Stimulated activated CD4-positive, alpha-beta T cell treated with anti-CD3 and anti-CD28 coated beads, Interleukin-15, amount 100 ng/mL, for 24 hours (primary cell): ENCODE data around the gene SLAMF9.

ENCODE experiments used
- DNase-seq: peaks from one replicate; pipeline ENCODE4 v3.0.0-alpha.2; 2020

Gene SLAMF9

DNA sequence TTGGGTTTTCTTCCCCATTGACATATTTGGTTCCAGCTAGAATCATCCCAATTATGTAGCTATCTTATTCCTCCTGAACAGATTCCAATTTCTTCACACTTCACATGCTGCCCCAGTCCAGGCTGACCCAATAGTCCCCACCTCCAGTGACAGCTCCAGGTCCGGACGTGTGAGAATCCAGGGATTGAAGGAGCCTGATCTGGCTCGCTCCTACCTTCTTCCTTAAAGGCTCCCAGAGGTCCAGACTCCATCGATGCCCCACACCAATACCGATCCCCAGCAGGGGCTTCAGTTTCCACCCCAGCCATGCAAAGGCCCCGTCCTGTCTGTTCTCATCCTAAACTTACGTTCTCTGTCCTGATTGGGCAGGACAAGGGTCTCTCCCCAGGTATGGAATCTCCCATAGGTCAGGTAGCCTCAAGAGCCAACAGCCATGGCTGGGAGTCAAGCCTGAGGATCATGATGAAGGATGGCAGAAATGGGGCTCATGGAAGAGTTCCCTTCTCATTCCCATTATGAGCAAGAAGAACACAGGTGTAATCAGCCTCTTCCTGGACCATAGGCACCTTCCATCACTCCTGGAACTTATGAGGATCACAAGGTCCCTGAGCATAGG is 20.4 kb upstream of the SLAMF9 start:
- no peak for DNase-seq

DNA sequence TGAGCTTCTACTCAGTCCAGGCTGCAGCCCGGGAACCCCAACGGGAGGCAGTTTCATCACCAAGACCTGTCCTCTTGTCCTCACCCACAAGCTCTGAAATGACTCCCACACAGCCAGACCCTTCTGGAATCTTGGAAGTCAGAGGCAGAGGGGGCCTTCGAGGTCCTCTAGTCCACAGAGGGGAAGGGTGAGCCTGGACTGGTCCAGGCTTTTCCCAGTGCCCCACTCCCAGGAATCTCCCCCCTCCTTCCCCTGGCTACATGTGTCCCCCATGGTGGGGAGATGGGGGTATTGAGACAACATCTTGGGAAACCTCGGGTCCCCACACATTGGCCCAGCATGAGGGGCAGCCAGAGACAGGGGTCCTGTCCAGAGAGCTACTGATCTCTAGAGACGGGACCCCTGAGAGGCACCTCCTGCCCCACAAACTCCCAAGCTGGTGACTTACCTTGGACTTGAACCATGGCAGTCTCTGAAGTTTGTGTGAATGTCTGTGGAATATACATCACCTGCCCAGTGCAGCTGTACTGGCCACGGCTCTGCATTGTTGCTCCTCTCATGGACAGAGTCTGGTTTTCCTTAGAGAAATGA is 19.4 kb upstream of the SLAMF9 start:
- DNase-seq: no peak

DNA sequence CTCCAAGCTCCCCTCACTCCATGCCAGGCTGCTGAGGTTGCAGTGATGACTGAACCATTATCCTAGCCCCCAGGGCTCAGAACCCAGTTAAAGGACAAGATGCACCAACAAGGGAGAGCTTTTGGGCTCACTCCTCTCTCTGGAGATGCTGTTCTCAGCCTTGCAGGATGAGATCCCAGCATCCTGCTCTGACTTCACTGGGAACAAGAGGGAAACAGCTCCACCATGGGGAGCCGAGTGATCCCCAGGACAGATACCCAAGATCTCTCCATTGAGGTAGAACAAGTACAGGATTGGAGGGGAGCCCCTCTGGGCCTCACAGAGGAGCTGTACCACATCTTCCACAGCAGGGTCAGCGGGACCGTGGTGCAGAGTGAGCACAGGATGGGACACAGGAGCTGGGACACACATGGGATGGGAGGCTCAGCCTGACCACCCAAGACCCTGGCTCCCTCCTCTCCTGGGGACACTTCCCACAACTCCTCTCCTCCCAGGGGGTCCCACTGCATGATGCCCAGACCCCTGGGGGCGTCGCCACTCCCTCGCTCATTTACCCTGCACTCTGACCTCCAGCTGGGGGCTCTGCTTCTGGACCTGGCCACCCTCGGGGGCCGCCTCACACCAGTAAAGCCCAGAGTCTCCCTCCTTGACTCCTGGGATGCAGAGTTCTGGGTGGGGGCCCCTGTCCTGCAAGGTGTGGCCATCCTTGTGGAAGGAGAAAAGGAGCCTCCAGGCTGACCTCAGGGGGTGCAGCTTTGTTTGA is 18.6 kb upstream of the SLAMF9 start:
- no peak for DNase-seq

DNA sequence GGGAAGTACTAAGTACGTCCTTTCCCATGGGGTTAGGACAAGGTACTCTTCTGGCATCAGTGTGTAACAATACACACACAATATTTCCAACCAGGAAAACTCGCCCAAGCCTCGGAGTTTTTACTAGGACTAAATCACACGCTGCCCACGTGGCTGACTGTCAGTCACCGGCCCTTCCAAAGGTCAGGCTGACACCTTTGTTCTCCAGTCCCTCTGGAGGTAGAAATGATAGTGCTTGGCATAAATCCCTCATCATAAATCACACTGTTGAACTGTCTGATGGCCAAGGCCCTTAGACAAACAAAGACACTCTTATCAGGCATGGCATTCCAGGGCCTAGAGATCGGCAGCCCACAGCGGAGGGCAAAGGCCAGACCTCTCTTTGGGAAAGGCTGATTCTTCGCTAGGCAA is 16.9 kb upstream of the SLAMF9 start:
- no peak for DNase-seq

DNA sequence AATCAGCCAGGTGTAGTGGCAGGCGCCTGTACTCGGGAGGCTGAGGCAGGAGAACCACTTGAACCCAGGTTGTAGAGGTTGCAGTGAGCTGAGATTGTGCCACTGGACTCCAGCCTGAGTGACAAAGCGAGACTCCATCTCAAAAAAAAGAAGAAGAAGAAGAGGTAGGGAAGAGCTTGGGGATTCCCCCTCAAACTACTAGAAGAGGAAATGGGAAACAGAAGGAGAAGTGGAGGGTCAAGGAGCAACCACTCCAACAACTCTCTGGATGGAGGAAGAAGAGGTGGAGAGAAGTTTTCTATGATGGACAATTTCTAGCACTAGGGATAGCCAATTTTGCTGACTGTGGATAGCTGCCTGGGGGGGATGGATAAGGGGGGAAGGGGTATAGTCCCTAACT is 14.9 kb upstream of the SLAMF9 start:
- no peak for DNase-seq

DNA sequence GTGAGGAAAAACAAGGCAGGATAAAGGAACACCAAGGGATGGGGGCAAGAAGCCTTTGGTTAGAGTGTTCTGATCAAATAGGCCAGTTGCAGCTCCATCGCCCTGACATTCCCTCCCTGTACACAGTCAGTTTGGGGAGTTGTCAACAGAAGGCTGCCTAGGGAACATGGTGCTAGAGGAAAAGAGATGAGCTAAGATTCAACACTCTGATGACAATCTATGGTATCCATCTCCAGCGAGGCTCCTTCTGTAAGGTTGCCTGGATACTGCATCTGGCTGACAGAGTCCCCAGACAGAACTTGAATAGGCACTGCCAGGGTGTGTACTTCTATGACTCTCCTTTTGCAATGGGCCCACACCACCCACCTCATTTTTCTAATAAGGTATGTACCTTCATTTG is 11.2 kb upstream of the SLAMF9 start:
- no peak for DNase-seq

DNA sequence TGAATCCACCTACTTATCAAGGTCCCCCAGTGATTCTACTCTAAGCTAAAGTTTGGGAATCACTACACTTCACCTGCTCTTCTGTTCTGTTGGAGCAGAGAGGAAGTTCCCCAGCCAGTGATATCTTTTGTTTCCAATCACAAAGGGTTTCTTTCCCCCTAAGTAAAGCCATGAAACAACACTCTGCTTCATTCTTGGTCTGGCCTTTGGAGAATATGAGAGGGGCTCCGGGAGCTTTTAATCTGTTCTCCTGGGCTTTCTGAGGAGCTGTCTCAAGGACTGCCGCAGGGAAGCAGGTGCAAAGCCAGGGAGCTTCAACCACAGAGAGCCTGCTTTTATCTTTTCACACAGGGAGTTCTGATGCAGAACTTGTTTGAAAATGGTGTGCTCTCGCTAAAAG is 10.1 kb upstream of the SLAMF9 start:
- no peak for DNase-seq

DNA sequence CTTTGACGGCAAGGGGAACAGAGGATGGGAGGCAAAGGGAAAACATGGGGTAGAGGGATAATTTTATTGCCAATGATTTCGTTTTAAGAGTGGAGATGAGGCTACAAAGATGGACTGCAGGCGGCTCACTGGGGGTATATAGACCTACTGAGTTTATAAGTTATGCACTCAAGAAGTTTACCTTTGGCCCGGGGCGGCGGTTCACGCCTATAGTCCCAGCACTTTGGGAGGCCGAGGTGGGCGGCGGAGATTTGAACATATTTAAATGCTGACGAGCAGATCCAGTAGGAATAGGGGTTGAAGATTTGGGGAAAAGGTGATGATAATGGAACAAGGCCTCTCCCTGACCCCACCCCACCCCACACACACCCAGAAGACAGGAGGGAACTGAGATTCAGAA is 8.1 kb upstream of the SLAMF9 start:
- DNase-seq: no peak

DNA sequence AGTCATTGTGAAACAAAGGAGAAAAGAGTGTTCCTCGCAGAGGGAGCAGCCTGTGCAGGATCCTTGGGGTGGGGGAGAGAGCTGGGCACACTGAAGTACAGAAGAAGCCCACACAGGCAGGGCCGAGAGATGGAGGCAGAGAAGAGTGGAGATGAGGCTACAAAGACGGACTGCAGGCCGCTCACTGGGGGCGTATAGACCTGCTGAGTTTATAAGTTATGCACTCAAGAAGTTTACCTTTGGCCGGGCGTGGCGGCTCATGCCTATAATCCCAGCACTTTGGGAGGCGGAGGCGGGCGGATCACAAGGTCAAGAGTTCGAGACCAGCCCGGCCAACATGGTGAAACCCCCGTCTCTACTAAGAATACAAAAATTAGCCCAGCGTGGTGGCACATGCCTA is 7.6 kb upstream of the SLAMF9 start:
- DNase-seq: no peak

DNA sequence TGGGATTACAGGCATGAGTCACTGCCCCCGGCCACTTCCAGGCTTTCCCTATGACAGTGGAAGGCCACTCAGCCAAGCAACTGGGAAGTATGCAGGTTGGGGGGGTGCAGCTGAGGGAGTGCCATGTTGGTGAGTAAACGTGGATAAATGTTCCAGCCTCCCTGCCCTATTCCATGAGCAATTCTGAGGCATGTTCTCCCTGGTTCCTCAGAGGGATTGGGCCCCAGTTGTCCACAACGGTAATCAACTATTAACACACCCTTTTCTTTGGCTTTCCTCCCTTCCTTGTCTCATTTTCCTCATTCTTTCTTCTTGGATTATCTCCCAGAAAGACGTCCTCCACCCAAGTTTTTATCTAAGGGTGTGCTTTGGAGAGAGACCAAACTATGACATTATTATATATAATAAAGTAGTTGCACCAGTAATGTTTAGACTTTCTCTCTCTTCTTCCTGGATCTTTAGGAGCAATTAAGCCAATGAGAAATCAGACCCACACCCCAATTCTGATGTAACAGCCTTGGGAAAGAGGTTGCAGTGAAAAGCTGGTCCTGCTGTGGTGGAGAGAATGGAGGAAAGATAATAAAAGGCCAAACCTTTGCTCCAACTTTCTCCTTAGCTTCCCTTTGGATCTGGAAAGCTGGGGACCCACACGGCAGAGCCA is 6.8 kb upstream of the SLAMF9 start:
- no peak for DNase-seq

DNA sequence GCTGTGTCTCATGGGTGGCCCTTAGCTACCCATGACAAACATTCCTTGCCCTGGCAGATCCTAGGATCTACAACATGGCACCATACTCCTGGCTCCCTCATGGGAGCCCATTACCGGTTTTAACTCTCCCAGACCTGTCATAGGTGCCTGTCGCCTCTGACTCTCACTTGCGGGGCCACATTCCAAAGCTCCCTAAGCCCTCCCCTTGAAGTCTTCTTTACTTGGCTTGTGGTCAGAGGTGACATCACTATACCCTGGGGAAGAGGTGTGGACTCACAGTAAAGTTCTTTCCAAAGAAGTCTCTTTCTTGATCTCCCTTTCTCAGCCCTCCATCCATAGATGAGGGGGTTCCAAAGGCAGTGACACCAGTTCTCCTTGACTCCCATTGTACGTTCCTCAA is 5.4 kb upstream of the SLAMF9 start:
- DNase-seq: no peak

DNA sequence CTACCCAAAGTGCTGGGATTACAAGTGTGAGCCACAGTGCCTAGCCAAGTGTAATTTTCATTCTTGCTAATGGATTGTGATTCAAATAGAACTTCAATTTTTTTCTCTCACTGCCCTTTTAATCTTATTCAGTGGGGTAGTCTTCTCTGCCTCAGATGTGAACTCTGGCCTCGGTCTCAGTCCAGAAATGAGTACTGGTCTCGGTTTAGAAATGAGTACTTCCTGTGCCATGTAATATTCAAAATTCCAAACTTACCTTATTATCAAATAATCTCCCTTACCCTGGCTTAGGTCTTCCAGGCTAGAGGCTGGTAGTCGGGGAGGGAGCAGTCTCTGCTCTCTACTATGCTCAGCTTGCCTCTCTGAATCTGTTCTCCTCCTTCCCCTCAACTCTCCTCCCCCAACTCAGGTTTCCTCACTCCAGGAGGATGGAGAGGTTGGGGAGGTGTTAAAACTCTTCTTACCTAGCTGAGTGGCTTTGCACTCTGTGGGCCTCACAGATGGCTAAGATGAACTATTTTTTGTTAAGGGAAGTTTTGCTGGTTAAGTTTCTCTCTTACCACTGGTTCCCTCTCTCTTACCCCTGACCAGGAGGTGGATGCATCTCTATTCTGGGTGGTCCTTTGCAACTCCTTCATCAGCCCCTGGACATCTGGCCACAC is 4.8 kb upstream of the SLAMF9 start:
- DNase-seq: no peak

DNA sequence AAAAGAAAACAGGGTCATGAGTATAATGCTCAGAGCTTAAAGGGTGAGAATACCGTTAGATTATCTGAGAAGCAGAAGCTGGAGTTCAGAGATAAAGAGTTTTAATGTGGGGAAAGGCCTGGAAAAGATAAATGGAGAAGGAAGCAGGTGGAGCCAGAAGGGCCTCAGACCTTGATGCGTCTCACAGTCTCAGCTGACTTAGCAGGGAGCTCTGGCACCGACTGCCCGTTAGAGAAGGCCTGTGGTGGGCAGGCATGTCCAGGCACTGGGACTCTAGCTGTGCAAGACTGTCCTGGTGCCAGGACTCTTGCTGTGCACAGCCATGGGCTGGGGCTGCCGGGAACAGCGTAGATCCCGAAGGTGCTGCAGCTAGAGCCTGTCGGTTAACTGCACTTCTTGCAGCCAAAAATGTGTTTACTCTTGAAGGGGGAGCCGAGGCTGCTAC is 3.8 kb upstream of the SLAMF9 start:
- no peak for DNase-seq

DNA sequence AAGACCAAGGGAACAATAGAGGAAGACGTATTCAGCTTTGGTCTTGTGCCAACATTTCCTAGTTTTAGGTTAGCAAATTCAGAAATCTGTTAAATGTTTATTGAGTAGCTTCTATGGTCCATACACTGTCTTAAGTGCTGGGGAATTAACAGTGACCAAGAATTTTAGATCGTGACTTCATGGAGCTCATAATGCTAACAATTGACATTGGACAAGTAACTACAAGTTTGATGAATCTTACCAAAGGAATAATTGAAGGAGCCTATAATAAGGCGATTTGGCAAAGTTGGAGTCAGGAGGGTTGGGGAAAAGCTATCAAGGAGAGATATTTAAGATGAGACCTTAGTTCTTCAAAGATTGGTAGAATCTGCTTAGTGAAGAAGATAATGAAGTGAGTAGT is 1.4 kb upstream of the SLAMF9 start:
- no peak for DNase-seq

DNA sequence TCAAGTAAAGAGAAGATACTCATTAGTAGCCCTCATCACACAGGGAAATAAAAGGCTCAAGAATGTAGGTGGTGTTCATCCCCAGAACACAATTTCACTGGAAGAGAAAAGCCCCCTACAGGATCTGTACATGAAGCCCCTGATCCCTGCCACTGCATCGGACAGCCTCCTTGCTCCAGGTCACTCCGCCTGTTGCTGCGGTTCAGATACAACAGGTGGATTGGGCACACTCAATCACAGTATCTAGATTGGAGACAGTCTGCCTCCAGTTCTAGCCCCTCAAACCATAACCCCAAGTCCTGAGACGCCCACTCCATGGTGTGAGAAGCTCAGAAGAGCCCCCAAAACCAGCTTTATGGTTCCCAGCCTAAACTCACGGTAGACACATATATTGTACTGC is 1.1 kb downstream of the SLAMF9 start:
- DNase-seq: no peak

DNA sequence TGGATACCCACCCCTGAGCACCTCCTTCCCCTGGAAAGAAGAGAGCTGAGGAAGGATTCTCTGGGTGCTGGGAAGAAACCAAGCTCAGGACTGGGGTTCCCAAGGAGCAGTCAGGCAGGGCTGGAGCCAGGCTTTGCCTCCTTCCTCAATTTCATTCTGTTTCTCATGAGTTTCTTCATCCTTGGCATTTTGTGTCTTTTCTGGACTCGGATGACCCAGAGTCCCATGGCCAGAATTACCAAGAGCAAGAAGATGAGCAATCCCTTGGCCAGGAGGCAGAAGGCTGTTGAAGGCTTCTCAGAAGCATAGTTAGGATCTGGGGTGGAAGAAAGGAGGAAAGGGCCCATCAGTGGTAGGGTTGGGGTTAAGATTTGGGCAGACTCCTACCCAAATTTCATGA is 2.5 kb downstream of the SLAMF9 start:
- no peak for DNase-seq

DNA sequence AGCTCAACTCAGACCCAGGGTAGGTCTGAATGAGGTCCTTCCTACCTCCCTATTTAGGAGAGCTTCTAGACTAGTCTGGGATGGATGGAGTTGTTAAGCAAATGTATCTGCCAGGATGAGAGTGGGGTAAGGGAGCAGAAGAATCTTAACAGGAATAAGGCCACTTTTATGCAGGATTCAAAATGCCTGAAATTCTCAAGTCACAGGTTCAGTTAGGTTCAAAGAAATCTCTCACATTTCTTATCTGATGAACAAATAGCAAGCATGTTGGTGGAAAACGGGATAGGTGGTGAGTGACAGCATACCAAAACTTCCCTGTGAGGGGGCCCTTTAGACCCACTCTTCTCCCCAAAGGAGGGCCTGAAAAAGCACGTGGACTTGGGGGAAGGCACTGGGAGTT is 3.0 kb downstream of the SLAMF9 start:
- DNase-seq: no peak

DNA sequence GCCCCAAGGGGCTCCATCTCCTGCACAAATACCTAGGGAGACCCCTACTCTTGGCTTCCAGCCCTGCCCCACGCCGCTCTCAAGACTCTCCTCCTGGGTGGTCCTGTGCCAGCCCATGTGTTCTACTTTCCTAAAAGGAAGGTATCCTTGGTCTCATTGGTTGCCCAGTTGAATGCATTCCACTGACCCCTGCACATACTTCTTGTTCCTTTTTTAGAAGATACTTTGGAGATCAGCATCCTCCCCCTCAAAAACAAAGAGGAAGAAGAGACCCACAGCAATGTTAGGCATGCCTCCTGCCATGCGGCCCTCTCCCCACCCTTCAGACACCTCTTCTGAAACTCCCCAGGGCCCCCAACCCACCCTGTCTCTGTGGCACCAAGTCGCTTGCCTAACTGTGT is 4.1 kb downstream of the SLAMF9 start:
- no peak for DNase-seq

DNA sequence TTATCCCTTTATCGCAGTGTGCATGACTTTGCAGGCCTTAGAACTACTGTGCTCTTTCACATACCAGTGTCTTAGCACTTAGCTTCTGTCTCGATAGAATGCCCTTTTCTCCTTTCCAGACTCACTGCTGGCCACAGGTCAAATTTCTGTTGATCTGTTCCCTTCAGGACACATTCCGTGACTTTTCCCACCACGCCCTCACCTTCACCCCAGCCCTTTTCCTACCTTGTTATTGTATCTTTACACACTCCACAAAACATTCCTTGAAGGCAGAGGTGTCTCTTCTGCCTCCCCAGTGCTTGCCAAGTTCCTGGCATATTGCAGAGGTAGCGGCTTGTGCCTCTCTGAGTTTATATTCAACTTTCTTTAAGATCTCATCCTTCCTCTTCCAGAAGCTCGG is 4.9 kb downstream of the SLAMF9 start:
- no peak for DNase-seq

DNA sequence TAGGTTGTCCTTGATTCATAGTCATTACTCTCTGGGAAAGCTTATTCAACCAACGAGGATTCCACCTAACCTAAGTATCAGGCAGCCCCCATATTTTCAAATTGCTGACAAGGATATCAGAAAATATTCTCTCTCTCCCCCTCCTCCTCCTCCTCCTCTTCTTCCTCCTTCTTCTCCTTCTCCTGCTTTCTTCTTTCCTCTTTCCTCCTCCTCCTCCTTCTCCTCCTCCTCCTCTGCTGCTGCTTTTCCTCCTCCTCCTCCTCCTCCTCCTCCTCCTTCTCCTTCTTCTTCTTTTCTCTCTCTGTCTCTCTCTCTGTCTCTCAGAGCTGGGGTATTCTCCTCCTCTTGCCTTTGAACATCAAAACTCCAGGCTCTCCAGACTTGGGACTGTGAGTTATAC is 6.1 kb downstream of the SLAMF9 start:
- DNase-seq: no peak

DNA sequence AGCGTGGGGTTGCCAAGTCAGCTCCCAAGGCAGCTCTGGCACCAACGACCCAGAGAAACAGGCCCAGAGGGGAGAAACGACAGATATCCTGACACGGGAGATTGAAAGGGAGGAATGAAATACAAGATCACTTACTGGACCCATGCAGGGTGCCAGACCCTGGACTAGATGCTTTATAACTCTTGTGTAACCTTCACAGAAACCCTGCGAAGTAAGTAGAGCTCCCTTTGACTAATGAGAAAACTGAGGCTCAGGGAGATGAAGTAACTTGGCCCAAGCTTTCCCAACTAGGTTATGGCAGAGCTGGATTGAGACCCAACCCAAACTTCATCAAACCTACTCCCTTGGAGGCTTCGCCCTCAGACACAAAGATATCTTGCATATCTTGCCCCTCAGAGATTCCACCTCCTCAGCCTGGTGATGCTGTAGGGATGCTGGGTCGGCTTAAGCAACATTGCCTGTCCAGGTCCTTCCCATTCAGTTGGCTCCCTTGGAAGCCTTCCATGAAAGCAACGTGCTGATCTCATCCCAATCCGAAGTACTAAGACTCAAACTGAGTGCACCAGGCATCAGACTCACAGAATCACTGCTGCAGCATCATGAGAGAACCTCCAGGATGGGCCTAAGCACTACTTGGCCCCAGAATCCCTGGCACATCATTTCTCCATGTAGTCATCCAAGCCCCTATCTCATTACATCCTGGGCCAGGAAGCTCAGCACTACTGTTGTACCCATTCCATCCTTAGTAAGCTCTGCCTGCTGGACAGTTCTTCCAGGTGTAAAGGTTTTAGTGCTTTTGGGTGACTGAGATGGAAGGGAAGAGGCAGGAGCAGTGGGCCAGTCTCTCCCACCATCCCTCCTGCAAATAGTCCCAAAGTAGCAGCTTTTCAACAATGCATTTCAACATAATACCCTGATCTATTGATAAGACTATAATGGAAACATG is 7.5 kb downstream of the SLAMF9 start:
- no peak for DNase-seq
